Measurements from ENCODE around the gene CNN1.

The CNN1 gene

DNA sequence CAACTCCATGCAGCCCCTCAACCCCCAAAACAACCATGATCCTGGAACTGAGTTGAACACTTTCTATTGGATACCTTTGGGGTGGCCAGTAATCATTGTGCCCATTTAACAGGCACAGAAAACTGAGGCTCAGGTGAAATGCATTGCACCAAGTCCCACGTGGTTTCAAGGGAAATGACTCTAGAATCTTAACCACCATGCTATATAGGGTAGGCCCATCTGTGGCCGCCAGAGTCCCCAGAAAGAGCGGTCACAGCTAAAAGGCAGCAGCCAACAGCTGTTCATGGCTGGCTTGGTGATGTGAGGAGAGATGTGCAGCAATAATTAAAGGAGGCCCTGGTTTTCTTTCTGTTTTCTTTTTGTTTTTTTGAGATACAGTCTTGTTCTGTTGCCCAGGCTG lies 2.6 kb downstream of the CNN1 start:
- Histone ChIP-seq H3K4me2 (ENCODE audit: low read depth, low read length, poor library complexity, severe bottlenecking) (no peak overlapping the region), H3K4me1 (ENCODE audit: insufficient read depth, low read length, poor library complexity, severe bottlenecking) (no peaks in the 10 kb centered on the region), H2AFZ (ENCODE audit: low read length) (no peak overlapping the region), H3K9ac (ENCODE audit: low read depth, low read length, poor library complexity, severe bottlenecking) (no peak overlapping the region), H3K9me2 (replicated peaks; ENCODE audit: low read depth, low read length) (no peaks in the 10 kb centered on the region), H3F3A (ENCODE audit: low read depth) (no peaks in the 10 kb centered on the region), H4K20me1 (ENCODE audit: insufficient read depth, low read length, poor library complexity, severe bottlenecking) (no peaks in the 10 kb centered on the region), H3K79me2 (ENCODE audit: insufficient read depth, low read length) (no peaks in the 10 kb centered on the region), H3K36me3 (ENCODE audit: insufficient read depth, low read length) (no peaks in the 10 kb centered on the region), H3K4me3 (ENCODE audit: low read length, poor library complexity, severe bottlenecking) (no peak overlapping the region), H3K27me3 (ENCODE audit: insufficient read depth, low read length, poor library complexity, severe bottlenecking) (no peaks in the 10 kb centered on the region), H3K9me3 (ENCODE audit: insufficient read depth, low read depth, low read length) (no peaks in the 10 kb centered on the region)
- TF ChIP-seq, protein P1, sequence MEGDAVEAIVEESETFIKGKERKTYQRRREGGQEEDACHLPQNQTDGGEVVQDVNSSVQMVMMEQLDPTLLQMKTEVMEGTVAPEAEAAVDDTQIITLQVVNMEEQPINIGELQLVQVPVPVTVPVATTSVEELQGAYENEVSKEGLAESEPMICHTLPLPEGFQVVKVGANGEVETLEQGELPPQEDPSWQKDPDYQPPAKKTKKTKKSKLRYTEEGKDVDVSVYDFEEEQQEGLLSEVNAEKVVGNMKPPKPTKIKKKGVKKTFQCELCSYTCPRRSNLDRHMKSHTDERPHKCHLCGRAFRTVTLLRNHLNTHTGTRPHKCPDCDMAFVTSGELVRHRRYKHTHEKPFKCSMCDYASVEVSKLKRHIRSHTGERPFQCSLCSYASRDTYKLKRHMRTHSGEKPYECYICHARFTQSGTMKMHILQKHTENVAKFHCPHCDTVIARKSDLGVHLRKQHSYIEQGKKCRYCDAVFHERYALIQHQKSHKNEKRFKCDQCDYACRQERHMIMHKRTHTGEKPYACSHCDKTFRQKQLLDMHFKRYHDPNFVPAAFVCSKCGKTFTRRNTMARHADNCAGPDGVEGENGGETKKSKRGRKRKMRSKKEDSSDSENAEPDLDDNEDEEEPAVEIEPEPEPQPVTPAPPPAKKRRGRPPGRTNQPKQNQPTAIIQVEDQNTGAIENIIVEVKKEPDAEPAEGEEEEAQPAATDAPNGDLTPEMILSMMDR (conservative IDR thresholded peaks at IDR 0.05; ENCODE audit: low read length): no peak
- TF ChIP-seq EZH2phosphoT487 (IDR thresholded peaks at IDR 0.05; ENCODE audit: borderline replicate concordance): no peak

DNA sequence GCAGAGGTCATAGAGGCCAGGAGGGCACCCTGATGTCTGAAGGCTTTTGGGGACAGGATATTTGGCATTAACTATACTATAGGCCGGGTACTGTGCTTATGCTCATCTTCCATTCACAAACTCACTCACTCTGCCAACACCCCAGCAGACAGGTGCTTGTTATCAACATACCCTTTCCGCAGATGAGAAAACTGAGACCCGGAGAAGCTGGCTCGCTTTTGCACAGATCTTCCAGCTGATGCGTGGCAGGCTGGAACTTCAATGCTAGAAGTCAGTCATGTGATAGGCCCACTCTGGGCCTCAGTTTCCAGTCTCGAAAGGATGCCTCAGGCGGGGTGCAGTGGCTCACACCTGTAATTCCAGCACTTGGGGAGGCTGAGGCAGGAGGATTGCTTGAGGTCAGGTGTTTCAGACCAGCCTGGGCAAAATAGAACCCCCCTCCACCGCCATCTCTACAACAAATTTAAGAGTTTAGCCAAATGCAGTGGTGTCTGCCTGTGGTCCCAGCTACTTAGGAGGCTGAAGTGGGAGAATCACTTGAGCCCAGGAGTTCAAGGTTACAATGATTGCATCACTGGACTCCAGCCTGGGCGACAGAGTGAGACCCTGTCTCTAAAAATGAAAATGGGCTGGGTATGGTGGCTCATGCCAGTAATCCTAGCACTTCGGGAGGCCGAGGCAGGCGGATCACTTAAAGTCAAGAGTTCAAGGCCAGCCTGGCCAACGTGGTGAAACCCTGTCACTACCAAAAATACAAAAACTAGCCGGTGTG lies 9.5 kb downstream of the CNN1 start:
- H3K4me3 ChIP-seq (ENCODE audit: low read length, poor library complexity, severe bottlenecking): no peak overlapping the region
- no peaks in the 10 kb centered on the region for H3K4me1 ChIP-seq (ENCODE audit: insufficient read depth, low read length, poor library complexity, severe bottlenecking)
- H3F3A ChIP-seq (ENCODE audit: low read depth): no peaks in the 10 kb centered on the region
- H2AFZ ChIP-seq (ENCODE audit: low read length): no peak overlapping the region
- H3K9me3 ChIP-seq (ENCODE audit: insufficient read depth, low read depth, low read length): no peaks in the 10 kb centered on the region
- no peak overlapping the region for H3K9ac ChIP-seq (ENCODE audit: low read depth, low read length, poor library complexity, severe bottlenecking)
- no peaks in the 10 kb centered on the region for H3K36me3 ChIP-seq (ENCODE audit: insufficient read depth, low read length)
- no peak overlapping the region for H3K4me2 ChIP-seq (ENCODE audit: low read depth, low read length, poor library complexity, severe bottlenecking)
- TF ChIP-seq, protein P1 (conservative IDR thresholded peaks at IDR 0.05; ENCODE audit: low read length): no peak
- no peak for TF ChIP-seq EZH2phosphoT487 (IDR thresholded peaks at IDR 0.05; ENCODE audit: borderline replicate concordance)
- H3K27me3 ChIP-seq (ENCODE audit: insufficient read depth, low read length, poor library complexity, severe bottlenecking): no peaks in the 10 kb centered on the region
- H3K9me2 ChIP-seq (replicated peaks; ENCODE audit: low read depth, low read length): no peaks in the 10 kb centered on the region
- H3K79me2 ChIP-seq (ENCODE audit: insufficient read depth, low read length): no peaks in the 10 kb centered on the region
- no peaks in the 10 kb centered on the region for H4K20me1 ChIP-seq (ENCODE audit: insufficient read depth, low read length, poor library complexity, severe bottlenecking)

GRCh38 chr19:11549386-11549953 lies 10.8 kb downstream of the CNN1 start:
- no peaks in the 10 kb centered on the region for H3K9me2 ChIP-seq (replicated peaks; ENCODE audit: low read depth, low read length)
- no peak overlapping the region for H2AFZ ChIP-seq (ENCODE audit: low read length)
- H3K36me3 ChIP-seq (ENCODE audit: insufficient read depth, low read length): peaks cover 9% of the 10 kb centered on the region; the same call in 1 of the 2 replicates
- no peaks in the 10 kb centered on the region for H3K9me3 ChIP-seq (ENCODE audit: insufficient read depth, low read depth, low read length)
- no peak for TF ChIP-seq EZH2phosphoT487 (IDR thresholded peaks at IDR 0.05; ENCODE audit: borderline replicate concordance)
- TF ChIP-seq, protein P1 (conservative IDR thresholded peaks at IDR 0.05; ENCODE audit: low read length): no peak
- no peak overlapping the region for H3K4me2 ChIP-seq (ENCODE audit: low read depth, low read length, poor library complexity, severe bottlenecking)
- H3K4me3 ChIP-seq (ENCODE audit: low read length, poor library complexity, severe bottlenecking): no peak overlapping the region
- H3F3A ChIP-seq (ENCODE audit: low read depth): no peaks in the 10 kb centered on the region
- H3K4me1 ChIP-seq (ENCODE audit: insufficient read depth, low read length, poor library complexity, severe bottlenecking): no peaks in the 10 kb centered on the region
- H4K20me1 ChIP-seq (ENCODE audit: insufficient read depth, low read length, poor library complexity, severe bottlenecking): no peaks in the 10 kb centered on the region
- no peaks in the 10 kb centered on the region for H3K27me3 ChIP-seq (ENCODE audit: insufficient read depth, low read length, poor library complexity, severe bottlenecking)
- H3K9ac ChIP-seq (ENCODE audit: low read depth, low read length, poor library complexity, severe bottlenecking): no peak overlapping the region
- no peaks in the 10 kb centered on the region for H3K79me2 ChIP-seq (ENCODE audit: insufficient read depth, low read length)

Data from Loucy (cell line).